Neural cell (in vitro differentiated cells): ENCODE results near the gene SPAAR. TPM values are rescaled to one million over a fixed set of nuclear protein-coding genes. Genes with fewer than 3 reads are reported as not detected.

Experiments
- H2AFZ ChIP-seq: fragments of 200-600, 300-800 bp; sonication (generic), shearing (Covaris generic); 2 replicates; pipeline ENCODE4 v1.6.0; 2014; ENCODE audit warnings: low read depth, mild to moderate bottlenecking, antibody characterized with exemption, low read length, moderate library complexity
- H3F3A ChIP-seq: fragments of 200-600 bp; shearing (Covaris generic); 2 replicates; pipeline ENCODE4 v1.6.1; 2016; ENCODE audit warnings: mild to moderate bottlenecking, moderate library complexity, mixed read lengths, antibody characterized with exemption, low read length; ENCODE audit not compliant: insufficient read depth, poor library complexity, severe bottlenecking
- H3K27ac ChIP-seq: fragments of 200-600, 300-800 bp; sonication (generic), shearing (Covaris generic); 2 replicates; pipeline ENCODE4 v1.5.1; 2014; ENCODE audit warnings: mild to moderate bottlenecking, low read length, moderate library complexity
- H3K27me3 ChIP-seq: fragments of 300-800, 200-600 bp; sonication (generic), shearing (Covaris generic); 2 replicates; pipeline ENCODE4 v1.6.0; 2014; ENCODE audit warnings: mild to moderate bottlenecking, low read depth, low read length, moderate library complexity; ENCODE audit not compliant: insufficient read depth
- H3K36me3 ChIP-seq: fragments of 300-800, 200-600 bp; sonication (generic), shearing (Covaris generic); 2 replicates; pipeline ENCODE4 v1.5.1; 2014; ENCODE audit warnings: mild to moderate bottlenecking, antibody characterized with exemption, low read length, moderate library complexity; ENCODE audit not compliant: insufficient read depth
- H3K4me2 ChIP-seq: fragments of 300-800, 200-600 bp; sonication (generic), shearing (Covaris generic); 2 replicates; pipeline ENCODE4 v1.6.0; 2014; ENCODE audit warnings: mild to moderate bottlenecking, low read length
- H3K4me3 ChIP-seq: fragments of 300-800, 200-600 bp; sonication (generic), shearing (Covaris generic); 2 replicates; pipeline ENCODE4 v1.5.1; 2014; ENCODE audit warnings: mild to moderate bottlenecking, low read length, moderate library complexity
- H3K79me2 ChIP-seq: fragments of 200-600 bp; shearing (Covaris generic); replicated peaks from 2 replicates; pipeline ENCODE4 v1.6.0; 2014; ENCODE audit warnings: mild to moderate bottlenecking, low read length, moderate library complexity; ENCODE audit not compliant: insufficient read depth
- H3K9ac ChIP-seq: fragments of 300-800, 200-600 bp; sonication (generic), shearing (Covaris generic); 2 replicates; pipeline ENCODE4 v1.6.1; 2016; ENCODE audit warnings: mild to moderate bottlenecking, low read length, mixed read lengths
- H3K9me2 ChIP-seq: fragments of 200-600 bp; shearing (Covaris generic); 2 replicates; pipeline ENCODE4 v1.6.1; 2016; ENCODE audit warnings: mild to moderate bottlenecking, low read length, mixed read lengths; ENCODE audit not compliant: insufficient read depth
- H3K9me3 ChIP-seq: fragments of 200-600, 300-800 bp; sonication (generic), shearing (Covaris generic); 2 replicates; pipeline ENCODE4 v1.6.1; 2016; ENCODE audit warnings: mild to moderate bottlenecking, mixed run types, low read length, moderate library complexity, mixed read lengths
- H4K20me1 ChIP-seq: fragments of 200-600 bp; shearing (Covaris generic); 2 replicates; pipeline ENCODE4 v1.6.1; 2016; ENCODE audit warnings: mild to moderate bottlenecking, mixed run types; ENCODE audit not compliant: insufficient read depth
- CTCF ChIP-seq: fragments of 450-650 bp; IDR thresholded peaks from 2 replicates; pipeline ENCODE4 v1.5.1; 2014; ENCODE audit warnings: antibody characterized with exemption, mild to moderate bottlenecking, moderate library complexity; ENCODE audit not compliant: poor library complexity, severe bottlenecking
- EP300 ChIP-seq: fragments of 450-650 bp; conservative IDR thresholded peaks from 2 replicates; pipeline ENCODE4 v1.6.1; 2014; ENCODE audit warnings: antibody characterized with exemption, mild to moderate bottlenecking, moderate library complexity; ENCODE audit not compliant: poor library complexity, severe bottlenecking
- EZH2 ChIP-seq: fragments of 200-600, 300-800 bp; shearing (Covaris generic), sonication (generic); IDR thresholded peaks from 2 replicates; pipeline ENCODE4 v1.6.1; 2014; ENCODE audit warnings: antibody characterized with exemption, low read length, borderline replicate concordance, mild to moderate bottlenecking; ENCODE audit not compliant: insufficient read depth, poor library complexity, severe bottlenecking
- MXI1 ChIP-seq: fragments of 450-650 bp; conservative IDR thresholded peaks from 2 replicates; pipeline ENCODE4 v1.6.1; 2014; ENCODE audit warnings: antibody characterized with exemption, mild to moderate bottlenecking; ENCODE audit not compliant: poor library complexity, severe bottlenecking
- POLR2AphosphoS5 ChIP-seq: IDR thresholded peaks from 2 replicates; pipeline ENCODE4 v1.6.1; 2012
- RAD21 ChIP-seq: fragments of 450-650 bp; conservative IDR thresholded peaks from 2 replicates; pipeline ENCODE4 v1.6.1; 2014; ENCODE audit warnings: antibody characterized with exemption, mild to moderate bottlenecking, moderate library complexity
- REST ChIP-seq: IDR thresholded peaks from 2 replicates; pipeline ENCODE4 v1.6.1; 2012; ENCODE audit warnings: borderline replicate concordance
- SMC3 ChIP-seq: fragments of 450-650 bp; conservative IDR thresholded peaks from 2 replicates; pipeline ENCODE4 v1.6.1; 2014; ENCODE audit warnings: antibody characterized with exemption, mild to moderate bottlenecking, moderate library complexity; ENCODE audit not compliant: poor library complexity
- TAF1 ChIP-seq: IDR thresholded peaks from 2 replicates; pipeline ENCODE4 v1.6.1; 2012; ENCODE audit warnings: low read depth
- polyA plus RNA-seq: library from polyadenylated mRNA; depleted of rRNA; stranded (reverse); fragments of >200 nt; gene quantifications from 2 replicates; pipeline ENCODE4 v1.2.3, GENCODE V29; 2014

Gene SPAAR
- polyA plus RNA-seq, 1 donor from 2014 or later = 0.35 TPM

GRCh38 chr9:35868933-35869332, 40.4 kb upstream of the SPAAR start:
- Histone ChIP-seq H3K9ac (no peak overlapping the region), H3K27me3 (no peaks in the 10 kb centered on the region), H3K79me2 (no peaks in the 10 kb centered on the region), H4K20me1 (no peaks in the 10 kb centered on the region), H2AFZ (no peak overlapping the region), H3K9me3 (no peaks in the 10 kb centered on the region), H3K9me2 (no peaks in the 10 kb centered on the region), H3K36me3 (no peaks in the 10 kb centered on the region), H3K4me2 (no peak overlapping the region), H3K4me3 (no peak overlapping the region), H3K27ac (no peak overlapping the region), H3F3A (no peaks in the 10 kb centered on the region)
- TF ChIP-seq CTCF (no peak), SMC3 (no peak), EZH2 (no peak), REST (no peak), TAF1 (no peak), RAD21 (no peak), POLR2AphosphoS5 (no peak), EP300 (no peak), MXI1 (no peak)

GRCh38 chr9:35869621-35870216, 39.6 kb upstream of the SPAAR start:
- no peak overlapping the region for H3K4me3 ChIP-seq
- no peak overlapping the region for H3K9ac ChIP-seq
- no peaks in the 10 kb centered on the region for H3K79me2 ChIP-seq
- H3F3A ChIP-seq = no peaks in the 10 kb centered on the region
- H3K27ac ChIP-seq = no peak overlapping the region
- H3K4me2 ChIP-seq = no peak overlapping the region
- no peaks in the 10 kb centered on the region for H3K9me3 ChIP-seq
- H3K36me3 ChIP-seq = no peaks in the 10 kb centered on the region
- no peaks in the 10 kb centered on the region for H3K27me3 ChIP-seq
- H4K20me1 ChIP-seq = no peaks in the 10 kb centered on the region
- TF ChIP-seq EP300 = no peak
- no peak overlapping the region for H2AFZ ChIP-seq
- no peaks in the 10 kb centered on the region for H3K9me2 ChIP-seq
